Stimulated activated CD4-positive, alpha-beta T cell treated with anti-CD3 and anti-CD28 coated beads, Interleukin-15, amount 100 ng/mL, for 48 hours (primary cell): ENCODE measurements around the gene CCL17.
"Not testable (repeated sequence)": the region's sequence is repeated elsewhere in the genome, so short reads cannot be mapped to it uniquely, and the experiment has no call there.

Experiments used
- DNase-seq, 2 donors: peaks; one replicate each; pipeline ENCODE4 v3.0.0-alpha.2; 2020; ENCODE audit warnings: low read depth in 2 of 2

Gene CCL17

DNA sequence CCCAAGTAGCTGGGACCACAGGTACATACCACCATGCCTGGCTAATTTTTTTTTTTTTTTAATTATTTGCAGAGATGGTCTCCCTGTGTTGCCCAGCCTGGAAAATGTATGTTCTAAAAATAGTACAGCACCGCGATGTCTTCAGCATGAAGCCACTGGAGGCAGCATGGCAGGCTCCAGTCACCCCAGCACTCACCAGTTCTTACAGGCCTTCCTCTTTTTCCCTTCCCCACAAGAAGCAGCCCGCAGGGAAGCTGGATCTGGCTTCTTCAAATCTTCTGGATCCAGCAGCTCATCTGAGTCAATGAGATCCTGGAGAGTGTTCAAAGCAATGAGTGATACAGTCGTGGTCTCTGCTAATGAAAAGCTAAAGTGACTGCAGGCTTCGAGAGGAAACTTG, 26.4 kb downstream of the CCL17 start:
- no peak for DNase-seq

- no peak for DNase-seq
Measured at GRCh38 chr16:57432505-57432904, 27.9 kb downstream of the CCL17 start.

- no peak for DNase-seq
Measured at GRCh38 chr16:57432989-57433388, 28.4 kb downstream of the CCL17 start.

DNA sequence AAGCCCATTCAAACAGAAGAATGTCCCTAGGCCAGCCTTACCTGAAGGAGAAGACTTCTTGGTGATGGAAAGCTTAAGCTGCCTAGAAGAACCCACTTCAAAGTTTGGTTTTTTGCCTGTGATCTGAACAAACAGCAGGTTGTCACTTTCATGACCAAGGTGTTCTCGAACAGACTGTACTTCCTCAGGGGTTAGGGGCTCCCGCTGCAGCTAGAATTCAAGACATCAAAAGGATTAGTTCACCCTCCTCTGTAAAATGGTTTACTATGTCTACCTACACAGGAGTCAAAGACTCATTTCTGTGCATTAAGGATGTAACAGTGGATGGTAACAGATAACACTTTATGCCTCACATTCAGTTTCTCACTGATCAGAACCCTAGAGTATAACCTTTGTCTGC, 29.4 kb downstream of the CCL17 start:
- no peak for DNase-seq

- DNase-seq: no peak
Measured at GRCh38 chr16:57435838-57436237, 31.3 kb downstream of the CCL17 start.

DNA sequence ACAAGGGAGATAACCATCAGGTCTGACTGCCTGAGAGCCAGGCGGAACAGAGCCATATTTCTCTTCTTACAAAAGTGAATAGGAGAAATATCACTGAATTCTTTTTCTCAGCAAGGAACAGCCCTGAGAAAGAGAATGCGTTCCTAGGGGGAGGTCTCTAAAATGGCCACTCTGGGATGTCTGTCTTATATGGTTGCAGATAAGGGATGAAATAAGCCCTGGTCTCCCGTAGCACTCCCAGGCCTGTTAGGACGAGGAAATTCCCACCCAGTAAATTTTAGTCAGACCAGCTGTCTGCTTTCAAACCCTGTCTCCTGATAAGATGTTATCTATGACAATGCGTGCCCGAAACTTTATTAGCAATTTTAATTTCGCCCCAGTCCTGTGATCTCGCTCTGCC, 35.4 kb downstream of the CCL17 start:
- not testable (repeated sequence) for DNase-seq

DNA sequence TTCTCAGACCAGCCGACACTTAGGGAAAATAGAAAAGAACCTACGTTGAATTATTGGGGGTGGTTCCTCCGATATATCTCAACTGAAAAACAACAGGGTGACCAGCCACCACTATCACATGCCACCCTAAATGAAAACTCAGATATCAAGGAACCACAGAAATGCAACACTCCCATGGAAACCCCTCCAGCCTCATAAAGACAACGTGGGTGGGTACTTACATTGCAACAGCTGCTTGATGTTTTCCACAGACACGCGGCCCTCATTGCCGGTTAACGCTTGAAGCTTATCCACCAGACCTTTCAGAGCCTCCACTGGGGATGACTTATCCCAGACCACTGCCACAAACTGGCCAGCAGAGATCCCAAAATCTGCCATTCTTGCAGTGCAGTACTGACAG, 36.0 kb downstream of the CCL17 start:
- DNase-seq: not testable (repeated sequence)

GRCh38 chr16:57444711-57445110, 40.1 kb downstream of the CCL17 start:
- DNase-seq: no peak

DNA sequence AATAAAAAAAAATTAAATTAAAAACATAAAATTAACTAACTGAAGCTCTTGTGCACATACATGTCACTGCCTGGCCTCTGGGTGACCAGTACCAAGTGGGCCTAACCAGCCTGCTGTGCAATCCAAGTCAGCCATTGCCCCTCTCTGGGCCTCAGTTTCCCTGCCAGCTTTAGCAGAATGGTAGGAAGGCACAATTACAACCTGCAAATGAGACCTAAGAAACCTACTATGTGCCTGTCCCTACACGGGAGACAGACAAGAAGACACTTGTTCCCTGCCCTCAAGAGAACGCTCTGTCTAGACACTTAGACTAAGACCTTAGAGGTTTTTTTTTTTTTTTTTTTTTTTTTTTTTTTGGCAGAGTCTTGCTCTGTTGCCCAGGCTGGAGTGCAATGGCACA, 40.9 kb downstream of the CCL17 start:
- no peak for DNase-seq

DNA sequence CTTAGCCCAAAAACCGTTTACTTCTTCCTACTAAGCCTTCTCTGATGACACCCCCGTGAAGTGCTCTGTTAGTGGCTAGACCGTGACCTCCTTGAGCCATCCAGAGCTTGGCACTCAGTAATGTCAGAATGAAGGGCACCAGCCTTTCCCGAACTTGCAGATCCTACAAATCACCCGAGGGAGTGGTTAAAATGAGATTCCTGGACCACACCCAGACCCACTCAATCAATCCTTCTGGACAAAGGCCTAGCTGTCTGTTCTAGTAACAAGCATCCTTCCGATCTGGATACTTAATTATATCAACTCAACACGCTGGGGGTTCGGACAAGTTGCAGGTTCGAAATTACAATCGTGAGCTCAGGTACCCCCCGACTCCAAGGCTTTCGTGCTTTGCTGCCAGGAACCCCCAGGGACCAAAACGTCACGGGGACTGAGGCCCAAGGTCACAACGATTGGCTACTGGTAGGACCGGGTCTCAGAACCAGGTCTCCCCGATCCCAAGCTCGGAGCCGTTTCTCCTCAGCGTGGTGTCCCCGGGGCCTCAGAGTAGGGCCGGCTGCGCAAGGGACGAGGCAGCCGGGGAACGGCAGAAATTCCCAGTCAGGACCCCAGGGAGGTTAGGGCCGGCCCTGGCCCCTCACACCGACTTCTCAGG, 42.1 kb downstream of the CCL17 start:
- no peak for DNase-seq

- DNase-seq: peak; percentile 86 to 94
Measured at GRCh38 chr16:57447186-57447962, 42.8 kb downstream of the CCL17 start, which contains the start of the genes CIAPIN1 and COQ9. Gene CIAPIN1 (minus strand): TSS chr16:57447385. CDS start chr16:57440928, 6,457 bp downstream. Gene COQ9 (plus strand): TSS chr16:57447479. CDS start chr16:57447506, 27 bp downstream.

- DNase-seq: no peak
Measured at GRCh38 chr16:57452021-57452420, 47.5 kb downstream of the CCL17 start.

- DNase-seq: peak; percentile 80 to 90
Measured at GRCh38 chr16:57462209-57462977, 57.8 kb downstream of the CCL17 start, which contains the start of gene POLR2C. Gene POLR2C (plus strand): TSS chr16:57462679. CDS start chr16:57462725, 46 bp downstream.

GRCh38 chr16:57462978-57463362, 58.4 kb downstream of the CCL17 start:
- DNase-seq: no peak

- DNase-seq: no peak
Measured at GRCh38 chr16:57464523-57464922, 60.0 kb downstream of the CCL17 start.
